ENCODE measurements around the gene CHN1. TPM values are rescaled to one million over a fixed set of nuclear protein-coding genes. Genes with fewer than 3 reads are reported as not detected.
A peak's percentile ranks its signal among the peaks of the same experiment; 100 is the strongest.

The CHN1 gene
- total and polyA plus RNA-seq, 2 of the 8 experiments (the other 6 are each of a cell fraction or from before 2014, with no cell fraction given), result 54.0 to 65.7 TPM

GRCh38 chr2:174929786-174930185 lies 75.4 kb downstream of the CHN1 start:
- H2BK12ac ChIP-seq (ENCODE audit: low read depth, low read length), result no peak overlapping the region
- DNase-seq (ENCODE audit: low read depth in 1 of 2, low spot score in 2 of 2) (no peak), FAIRE-seq (no peak)
- no peak overlapping the region for H3K9ac ChIP-seq (replicated peaks in 1 of 4; ENCODE audit: extremely low read depth in 1 of 4, low read depth in 3 of 4, low read length in 3 of 4)
- no peak overlapping the region for H3K4me3 ChIP-seq (ENCODE audit: extremely low read depth in 1 of 4, insufficient read depth in 2 of 4, low read depth in 3 of 4, low read length in 4 of 4)
- no peak overlapping the region for H2BK20ac ChIP-seq (ENCODE audit: low read length)
- WGBS, 2 experiments (ENCODE audit: extremely low coverage in 1 of 2, insufficient coverage in 1 of 2, insufficient read length in 1 of 2, insufficient replicate concordance in 2 of 2, low coverage in 1 of 2, low lambda C conversion rate in 2 of 2, missing lambda C conversion rate in 1 of 2), result 95% methylated on average over 4 of the region's 4 CpGs; no CpG with 5 or more reads in 1 of the 2 experiments
- H3K4ac ChIP-seq (replicated peaks; ENCODE audit: insufficient read length, low read depth, low read length), result no peak overlapping the region
- CTCF ChIA-PET (ENCODE audit: partially characterized antibody), result interaction anchor here (1.4 kb wide), 1 partner anchor 56 kb away, joined by 4 read pairs; no protein-coding TSS in a partner anchor
- no peak overlapping the region for H3K18ac ChIP-seq (ENCODE audit: extremely low read depth, low read length)
- H4K8ac ChIP-seq (ENCODE audit: extremely low read depth, insufficient read depth, low read length), result no peak overlapping the region
- no peak overlapping the region for H3K27ac ChIP-seq (ENCODE audit: low read depth, low read length)
- H2BK120ac ChIP-seq (replicated peaks; ENCODE audit: low read depth, low read length), result no peak overlapping the region
- no peak overlapping the region for H4K5ac ChIP-seq (ENCODE audit: insufficient read length, low read depth, low read length)
- peaks cover 0 to 26% (median 13%) of the 10 kb centered on the region in 4 experiments; a peak in 7 of 8 replicates for H3K36me3 ChIP-seq (ENCODE audit: control insufficient read depth in 2 of 4, insufficient read depth in 4 of 4, low read length in 3 of 4)
- 0 out of 2 replicates have a peak overlapping the region, but pooled peaks have one; percentile 13 for H2BK5ac ChIP-seq (ENCODE audit: low read depth, low read length)
- no peak overlapping the region for H3K23ac ChIP-seq (ENCODE audit: insufficient read length)
- no peak overlapping the region for H2AK5ac ChIP-seq (ENCODE audit: low read depth, low read length)
- POLR2A ChIA-PET (ENCODE audit: partially characterized antibody), result no interaction called here
- H3K79me2 ChIP-seq (ENCODE audit: control insufficient read depth in 1 of 2, insufficient read depth in 2 of 2, low read length in 2 of 2), result peaks cover 0 to 3% of the 10 kb centered on the region in 2 experiments; a peak in 1 of 4 replicates
- no peak overlapping the region for H2AFZ ChIP-seq (ENCODE audit: low read length)
- no peaks in the 10 kb centered on the region for H3K27me3 ChIP-seq (replicated peaks in 1 of 4; ENCODE audit: control insufficient read depth in 3 of 4, extremely low read depth in 1 of 4, insufficient read depth in 3 of 4, low read length in 3 of 4)
- no peaks in the 10 kb centered on the region for H4K20me1 ChIP-seq (replicated peaks in 1 of 2; ENCODE audit: control insufficient read depth in 1 of 2, insufficient read depth in 2 of 2, low read length in 2 of 2)
- no peak overlapping the region for H2BK15ac ChIP-seq (ENCODE audit: low read length)
- H3K14ac ChIP-seq (ENCODE audit: insufficient read length), result no peak overlapping the region
- no peak overlapping the region for H4K91ac ChIP-seq (replicated peaks; ENCODE audit: insufficient read length, low read length)
- peaks cover 2 to 18% (median 9%) of the 10 kb centered on the region in 4 experiments; a peak in 5 of 7 replicates for H3K4me1 ChIP-seq (replicated peaks in 1 of 4; ENCODE audit: control insufficient read depth in 3 of 4, insufficient read depth in 4 of 4, low read length in 3 of 4)
- H3K4me2 ChIP-seq (ENCODE audit: insufficient read depth in 1 of 2, low read depth in 2 of 2, low read length in 2 of 2), result no peak overlapping the region
- no peaks in the 10 kb centered on the region for H3K79me1 ChIP-seq (ENCODE audit: low read depth, low read length)
- H3K23me2 ChIP-seq (ENCODE audit: low read depth, low read length), result no peaks in the 10 kb centered on the region
- TF ChIP-seq E2F6 (IDR thresholded peaks at IDR 0.05) (no peak), CHD1 (IDR thresholded peaks at IDR 0.05; ENCODE audit: low read depth, low read length) (no peak), USF2 (IDR thresholded peaks at IDR 0.05; ENCODE audit: low read length) (no peak), ATF3 (IDR thresholded peaks at IDR 0.05; ENCODE audit: insufficient read depth, low read depth, low read length) (no peak)
- peaks cover 12 to 13% of the 10 kb centered on the region in 2 experiments for H3K9me3 ChIP-seq (ENCODE audit: insufficient read depth in 2 of 2, low read depth in 1 of 2, low read length in 1 of 2)
- H3K56ac ChIP-seq (replicated peaks; ENCODE audit: insufficient read length, low read depth, low read length), result no peak overlapping the region

Measured in H1 (cell line).